GM12864 (cell line): ENCODE results near the gene ADPRHL1.

Experiments
- DNase-seq: peaks from one replicate; pipeline ENCODE4 v3.0.0-alpha.2; 2011; ENCODE audit warnings: low read depth
- H3K4me3 ChIP-seq: 2 replicates; pipeline ENCODE4 v1.5.1; 2011; ENCODE audit warnings: mild to moderate bottlenecking, low read depth, low read length, control low read depth
- TF ChIP-seq, protein P1 (sequence below): IDR thresholded peaks from 2 replicates; pipeline ENCODE4 v1.5.1; 2011; ENCODE audit warnings: low read depth, mild to moderate bottlenecking, moderate library complexity, low read length, control low read depth, inconsistent platforms; ENCODE audit errors: missing control alignments

ADPRHL1 gene

DNA sequence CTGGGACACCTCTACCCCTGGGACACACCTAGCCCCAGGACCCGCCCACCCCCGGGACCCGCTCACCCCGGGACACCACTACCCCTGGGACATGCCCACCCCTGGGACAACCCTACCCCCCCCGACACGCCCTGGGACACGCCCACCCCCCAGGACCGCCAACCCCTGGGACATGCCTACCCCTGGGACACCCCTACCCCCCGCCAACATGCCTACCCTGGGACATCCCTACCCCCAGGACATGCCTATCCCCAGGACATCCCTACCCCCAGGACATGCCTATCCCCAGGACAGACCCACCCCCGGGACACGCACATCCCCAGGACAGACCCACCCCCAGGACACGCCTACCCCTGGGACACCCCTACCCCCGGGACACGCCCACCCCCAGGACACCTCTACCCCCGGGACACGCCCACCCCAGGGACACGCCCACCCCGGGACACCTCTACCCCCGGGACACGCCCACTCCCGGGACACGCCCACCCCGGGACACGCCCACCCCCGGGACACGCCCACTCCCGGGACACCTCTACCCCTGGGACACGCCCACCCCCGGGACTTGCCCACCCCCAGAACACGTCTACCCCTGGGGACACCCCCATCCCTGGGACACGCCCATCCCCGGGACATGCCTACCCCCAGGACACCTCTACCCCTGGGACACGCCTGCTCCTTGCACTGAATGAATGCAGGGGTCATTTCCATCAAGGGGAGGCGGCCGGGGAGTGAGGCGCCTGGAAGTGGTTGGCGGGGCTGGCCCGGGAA, 32.3 kb downstream of the ADPRHL1 start:
- no peak overlapping the region for H3K4me3 ChIP-seq
- TF ChIP-seq, protein P1, sequence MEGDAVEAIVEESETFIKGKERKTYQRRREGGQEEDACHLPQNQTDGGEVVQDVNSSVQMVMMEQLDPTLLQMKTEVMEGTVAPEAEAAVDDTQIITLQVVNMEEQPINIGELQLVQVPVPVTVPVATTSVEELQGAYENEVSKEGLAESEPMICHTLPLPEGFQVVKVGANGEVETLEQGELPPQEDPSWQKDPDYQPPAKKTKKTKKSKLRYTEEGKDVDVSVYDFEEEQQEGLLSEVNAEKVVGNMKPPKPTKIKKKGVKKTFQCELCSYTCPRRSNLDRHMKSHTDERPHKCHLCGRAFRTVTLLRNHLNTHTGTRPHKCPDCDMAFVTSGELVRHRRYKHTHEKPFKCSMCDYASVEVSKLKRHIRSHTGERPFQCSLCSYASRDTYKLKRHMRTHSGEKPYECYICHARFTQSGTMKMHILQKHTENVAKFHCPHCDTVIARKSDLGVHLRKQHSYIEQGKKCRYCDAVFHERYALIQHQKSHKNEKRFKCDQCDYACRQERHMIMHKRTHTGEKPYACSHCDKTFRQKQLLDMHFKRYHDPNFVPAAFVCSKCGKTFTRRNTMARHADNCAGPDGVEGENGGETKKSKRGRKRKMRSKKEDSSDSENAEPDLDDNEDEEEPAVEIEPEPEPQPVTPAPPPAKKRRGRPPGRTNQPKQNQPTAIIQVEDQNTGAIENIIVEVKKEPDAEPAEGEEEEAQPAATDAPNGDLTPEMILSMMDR = no peak
- no peak for DNase-seq

DNA sequence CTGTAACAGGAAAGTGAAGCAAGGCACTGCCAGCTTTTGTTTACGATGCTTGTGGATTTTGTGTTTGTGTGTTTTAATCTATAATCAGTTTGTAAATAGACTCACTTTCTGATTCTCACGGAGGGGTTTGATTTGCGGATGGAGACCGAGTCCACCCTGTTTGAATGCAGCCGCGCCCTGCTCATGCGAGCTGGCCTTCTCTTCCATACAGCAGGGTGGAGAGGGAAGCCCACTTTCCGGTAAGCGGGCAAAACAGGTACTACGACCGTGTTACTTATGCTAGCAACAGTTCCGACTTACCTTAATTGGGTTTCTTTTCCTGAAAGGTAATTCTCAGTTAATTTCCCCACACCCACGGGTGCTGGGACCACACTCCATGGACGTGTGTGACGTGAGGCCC, 33.1 kb downstream of the ADPRHL1 start:
- no peak overlapping the region for H3K4me3 ChIP-seq
- no peak for DNase-seq
- TF ChIP-seq, protein P1 = no peak

DNA sequence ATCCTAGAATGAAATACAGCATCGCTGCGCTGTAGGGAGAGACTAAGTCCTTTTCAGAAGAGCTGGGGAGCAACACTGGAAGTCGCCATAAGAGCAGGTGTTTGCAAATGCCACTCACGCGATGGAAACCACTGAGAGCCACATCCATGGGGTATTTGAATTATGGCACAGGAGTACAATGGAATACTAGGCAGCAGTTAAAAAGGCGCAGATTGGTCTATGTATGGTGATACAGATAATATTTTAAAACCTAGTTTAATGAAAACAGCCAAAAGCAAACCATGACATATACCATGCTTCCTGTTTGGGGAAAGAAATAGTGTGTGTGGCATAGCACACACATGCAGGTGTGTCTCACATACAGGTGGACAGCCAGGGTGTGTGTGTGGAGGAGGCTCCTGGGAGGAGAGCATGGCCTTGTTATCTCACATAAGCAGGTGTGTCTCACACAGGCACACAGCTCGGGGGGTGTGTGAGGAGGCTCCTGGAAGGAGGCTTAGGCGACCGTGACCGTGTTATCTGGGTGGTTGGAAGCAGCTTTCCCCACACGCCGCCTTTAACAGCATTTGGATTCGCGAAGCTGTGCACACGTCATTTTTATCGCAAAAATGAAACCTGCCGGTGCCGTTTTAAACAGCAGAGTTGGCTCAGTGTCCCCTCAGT, 33.6 kb downstream of the ADPRHL1 start:
- no peak overlapping the region for H3K4me3 ChIP-seq
- TF ChIP-seq, protein P1 = no peak
- DNase-seq = no peak

DNA sequence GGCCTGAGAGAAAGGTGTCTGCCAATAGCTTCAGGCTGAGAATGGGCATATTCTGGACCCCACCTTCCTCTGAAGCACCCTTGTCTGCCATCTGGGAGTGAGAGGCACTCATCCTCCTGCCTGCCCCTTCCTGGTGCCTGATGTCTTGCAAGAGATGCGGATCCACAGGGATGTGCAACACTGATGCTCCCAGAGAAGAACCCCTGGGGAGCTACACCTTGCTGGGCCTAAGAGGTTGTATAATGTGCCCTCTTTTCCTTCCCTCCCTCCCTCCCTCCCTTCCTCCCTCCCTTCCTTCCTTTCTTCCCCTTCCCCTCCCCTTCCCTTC, 34.6 kb downstream of the ADPRHL1 start:
- TF ChIP-seq, protein P1 = no peak
- no peak for DNase-seq
- no peak overlapping the region for H3K4me3 ChIP-seq

DNA sequence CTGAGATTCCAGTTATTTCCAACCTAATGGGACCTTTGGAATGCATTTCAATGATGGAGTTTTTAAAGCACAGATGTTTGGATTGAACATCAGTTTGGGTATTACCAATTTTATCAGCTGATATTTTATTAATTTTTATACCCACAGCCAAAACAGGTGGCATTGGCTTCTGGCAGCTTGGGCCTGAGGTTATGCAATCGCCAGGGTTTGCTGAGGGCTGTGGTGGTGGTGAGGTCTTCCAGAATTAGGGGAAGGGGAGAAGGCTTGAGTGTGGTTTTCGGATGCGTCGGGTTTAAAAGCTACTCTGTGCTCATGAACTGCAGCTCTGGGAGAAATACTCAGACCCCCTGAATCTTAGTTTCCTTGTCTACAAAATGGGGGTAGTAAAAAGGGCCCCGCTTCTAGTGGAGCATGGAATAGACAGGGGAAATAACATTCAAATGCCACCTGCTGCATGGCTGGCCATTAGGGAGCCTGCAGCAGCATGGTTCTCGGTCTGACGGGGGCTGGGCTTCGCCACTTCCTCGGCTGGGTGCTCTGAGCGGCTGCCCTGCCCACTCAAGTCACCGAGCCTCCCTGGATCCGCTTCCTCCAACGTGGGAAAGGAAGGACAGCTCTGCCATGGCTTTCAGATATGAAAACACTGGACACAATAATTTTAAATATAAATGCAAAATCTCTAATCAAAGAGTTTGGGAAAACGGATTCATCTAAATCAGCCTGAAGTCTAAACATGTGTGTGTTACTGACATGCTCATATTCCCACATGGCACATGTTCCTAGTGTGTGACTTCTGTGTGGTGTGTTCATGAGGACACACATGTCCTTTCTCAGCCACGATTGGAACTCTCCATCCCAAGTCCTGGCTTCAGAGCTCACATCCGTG, 35.2 kb downstream of the ADPRHL1 start:
- TF ChIP-seq, protein P1 = no peak
- no peak overlapping the region for H3K4me3 ChIP-seq
- DNase-seq = no peak

DNA sequence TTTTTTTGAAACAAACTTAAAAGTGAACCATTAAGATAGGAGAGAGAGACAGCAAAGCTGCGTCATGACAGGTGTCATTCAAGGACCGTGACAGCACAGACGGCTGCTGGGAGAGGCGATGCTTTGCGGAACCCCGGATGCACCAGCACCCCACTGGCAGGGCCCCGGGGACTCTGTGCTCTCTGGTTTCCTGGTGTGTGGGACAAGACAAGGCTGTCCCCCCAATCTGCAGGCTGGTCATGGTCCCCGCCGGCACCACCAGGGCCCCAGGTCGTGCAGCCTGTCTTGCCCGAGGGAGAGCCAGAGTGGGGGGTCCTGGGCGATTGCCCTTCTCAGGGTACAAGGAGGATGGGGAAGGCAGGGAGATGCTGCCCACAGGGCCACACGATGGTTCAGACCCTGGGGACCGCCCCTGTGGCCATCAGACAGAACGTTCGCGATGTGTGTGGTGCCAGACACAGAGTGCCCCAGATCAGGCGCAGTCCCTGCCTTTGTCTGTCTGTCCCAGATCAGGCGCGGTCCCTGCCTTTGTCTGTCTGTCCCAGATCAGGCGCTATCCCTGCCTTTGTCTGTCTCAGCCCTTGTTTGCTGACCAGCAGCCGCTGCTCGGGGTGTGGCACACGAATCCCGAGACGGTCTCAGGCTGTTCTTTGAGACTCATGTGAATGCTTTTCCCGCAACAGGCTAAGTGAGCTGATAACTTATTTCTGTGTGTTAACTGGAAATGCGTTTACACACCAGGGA, 36.1 kb downstream of the ADPRHL1 start:
- TF ChIP-seq, protein P1 = no peak
- DNase-seq = no peak
- no peak overlapping the region for H3K4me3 ChIP-seq
